ENCODE data around the gene NAPB. TPM values are rescaled to one million over a fixed set of nuclear protein-coding genes. Genes with fewer than 3 reads are reported as not detected.

Gene NAPB
- total RNA-seq = 2.1 and 3.1 TPM in 2 replicates

GRCh38 chr20:23420943-23421931, at the start of gene NAPB:
Gene NAPB (minus strand): TSS chr20:23421488. CDS start chr20:23421402, 86 bp downstream.

DNA sequence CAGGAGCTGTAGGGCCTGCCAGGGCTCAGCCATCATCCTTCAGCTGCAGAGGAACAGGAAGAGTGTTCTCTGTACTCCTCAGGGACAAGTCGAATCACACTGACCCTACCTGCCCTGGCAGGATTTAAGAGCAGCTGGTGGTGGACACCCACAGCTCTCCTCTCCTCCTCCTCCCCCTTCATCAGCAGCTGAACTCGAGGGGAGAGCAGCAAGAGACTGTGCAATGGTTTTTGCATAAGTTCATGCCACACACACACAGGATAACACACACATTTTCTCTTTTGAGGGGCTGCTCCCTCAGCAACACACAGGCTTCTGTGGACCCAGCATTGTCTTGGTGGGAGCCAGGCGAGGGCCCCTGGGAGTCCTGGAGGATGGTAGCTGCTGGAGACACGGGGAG, 31.5 kb upstream of the NAPB start, which contains the start of gene CST11:
Gene CST11 (minus strand): TSS at position 101 of the 400 bp plus-strand sequence. CDS start 65 bp downstream, at position 36.

GRCh38 chr20:23361476-23362391, 59.6 kb downstream of the NAPB start, which contains the start of gene GZF1:
Gene GZF1 (plus strand): TSS chr20:23362182. CDS start chr20:23364384, 2,202 bp downstream.

DNA sequence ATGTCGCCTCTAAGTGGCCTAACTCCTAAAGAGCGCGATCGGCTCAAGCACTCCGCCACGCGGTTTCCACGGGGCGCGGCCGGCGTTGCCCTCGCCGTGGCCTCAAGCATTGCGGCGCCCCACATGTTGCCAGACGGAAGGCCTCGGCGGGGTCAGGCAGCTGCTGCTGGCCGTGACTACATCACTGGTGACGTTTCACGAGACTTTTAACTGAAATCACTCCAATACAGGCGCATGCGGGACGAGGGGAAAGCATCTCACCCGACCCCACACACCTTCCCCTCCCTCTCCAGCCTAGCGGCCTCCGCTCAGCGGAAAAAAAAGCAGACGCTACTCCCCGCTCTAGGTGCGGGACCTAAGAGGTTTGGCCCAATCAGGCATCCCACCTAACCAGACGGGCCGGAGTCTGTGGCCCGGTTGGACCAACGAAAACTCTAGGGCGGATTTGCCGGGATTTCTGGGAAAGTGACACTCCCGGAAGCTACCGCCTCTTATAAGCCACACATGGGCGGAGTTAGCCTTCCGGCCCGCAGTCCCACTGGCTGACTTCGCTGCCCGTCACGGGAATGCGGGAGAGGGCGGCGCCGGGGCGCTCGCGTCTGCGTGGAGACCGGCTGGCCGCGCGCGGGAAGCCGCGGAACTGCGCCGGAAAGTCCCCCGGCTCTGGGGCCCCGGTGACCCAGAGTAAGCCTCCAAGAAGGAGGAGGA, 70.9 kb downstream of the NAPB start, which contains the start of gene NXT1:
Gene NXT1 (plus strand): TSS at position 596 of the 708 bp plus-strand sequence. CDS start 3,251 bp downstream, outside the sequence.

Other genes with a start within 250 kb of the NAPB start
- 48.0 and 75.8 TPM in 2 replicates for gene NXT1, start 70.7 kb downstream of the NAPB start, total RNA-seq
- 6.5 and 7.1 TPM in 2 replicates for gene GZF1, start 59.3 kb downstream of the NAPB start, total RNA-seq
- not detected in 2 replicates for gene CSTL1, start 18.2 kb upstream of the NAPB start, total RNA-seq
- gene CST11, start 31.4 kb upstream of the NAPB start, total RNA-seq = not detected in 2 replicates
- gene CST8, start 69.6 kb upstream of the NAPB start, total RNA-seq = not detected in 2 replicates
- not detected in 2 replicates for gene CST9L, start 147.0 kb upstream of the NAPB start, total RNA-seq
- not detected in 2 replicates for gene CST9, start 184.4 kb upstream of the NAPB start, total RNA-seq
- gene CST3, start 216.5 kb upstream of the NAPB start, total RNA-seq = 353 and 458 TPM in 2 replicates